Neural progenitor cell (in vitro differentiated cells): ENCODE results near the gene KCNH2. TPM values are rescaled to one million over a fixed set of nuclear protein-coding genes. Genes with fewer than 3 reads are reported as not detected.
A peak's percentile ranks its signal among the peaks of the same experiment; 100 is the strongest.

Experiments
- DNase-seq: peaks from one replicate; pipeline ENCODE4 v3.0.0-alpha.2; 2016; ENCODE audit warnings: low spot score
- H2AFZ ChIP-seq: fragments of 200-600 bp; sonication (generic); replicated peaks from 2 replicates; pipeline ENCODE4 v1.6.1; 2016; ENCODE audit warnings: antibody characterized with exemption
- H3F3A ChIP-seq: fragments of 200-600 bp; sonication (generic); 2 replicates; pipeline ENCODE4 v1.6.1; 2016; ENCODE audit warnings: antibody characterized with exemption, low read depth
- H3K27ac ChIP-seq: fragments of 200-600 bp; sonication (generic); 2 replicates; pipeline ENCODE4 v1.5.1; 2016; ENCODE audit warnings: mild to moderate bottlenecking
- H3K27me3 ChIP-seq: fragments of 200-600 bp; sonication (generic); 2 replicates; pipeline ENCODE4 v1.6.1; 2016; ENCODE audit warnings: mild to moderate bottlenecking, moderate library complexity
- H3K36me3 ChIP-seq: fragments of 200-600 bp; sonication (generic); 2 replicates; pipeline ENCODE4 v1.5.1; 2016
- H3K4me1 ChIP-seq: fragments of 200-600 bp; sonication (generic); 2 replicates; pipeline ENCODE4 v1.6.1; 2016; ENCODE audit warnings: mixed run types
- H3K4me2 ChIP-seq: fragments of 200-600 bp; sonication (generic); 2 replicates; pipeline ENCODE4 v1.6.1; 2016
- H3K4me3 ChIP-seq: fragments of 200-600 bp; sonication (generic); 2 replicates; pipeline ENCODE4 v1.5.1; 2016
- H3K79me2 ChIP-seq: fragments of 200-600 bp; sonication (generic); 2 replicates; pipeline ENCODE4 v1.6.1; 2016; ENCODE audit warnings: low read depth
- H3K9ac ChIP-seq: fragments of 200-600 bp; sonication (generic); 2 replicates; pipeline ENCODE4 v1.6.1; 2016
- H3K9me3 ChIP-seq: fragments of 200-600 bp; sonication (generic); 2 replicates; pipeline ENCODE4 v1.5.1; 2016; ENCODE audit warnings: low read depth
- H4K20me1 ChIP-seq: fragments of 200-600 bp; sonication (generic); 2 replicates; pipeline ENCODE4 v1.6.1; 2016; ENCODE audit warnings: low read depth
- H3K27ac Mint-ChIP-seq: 3 replicates; pipeline ENCODE4 v1.8.0; 2021; ENCODE audit warnings: mixed read lengths
- H3K27me3 Mint-ChIP-seq: 2 replicates; pipeline ENCODE4 v1.8.0; 2022; ENCODE audit warnings: low read depth, mild to moderate bottlenecking, inconsistent platforms, moderate library complexity, mixed read lengths; ENCODE audit not compliant: insufficient read depth
- H3K36me3 Mint-ChIP-seq: 3 replicates; pipeline ENCODE4 v1.8.0; 2021; ENCODE audit warnings: mixed read lengths
- H3K4me1 Mint-ChIP-seq: 3 replicates; pipeline ENCODE4 v1.8.0; 2021; ENCODE audit warnings: mixed read lengths
- H3K4me3 Mint-ChIP-seq: 3 replicates; pipeline ENCODE4 v1.8.0; 2021; ENCODE audit warnings: mild to moderate bottlenecking, moderate library complexity, mixed read lengths
- H3K9me3 Mint-ChIP-seq: 3 replicates; pipeline ENCODE4 v1.8.0; 2020; ENCODE audit warnings: mixed read lengths
- CTCF ChIP-seq: fragments of 200-600 bp; sonication (generic); IDR thresholded peaks from 2 replicates; pipeline ENCODE4 v1.5.1; 2017; ENCODE audit warnings: antibody characterized with exemption, mild to moderate bottlenecking
- EZH2 ChIP-seq: fragments of 200-600 bp; sonication (generic); IDR thresholded peaks from 2 replicates; pipeline ENCODE4 v1.6.1; 2017; ENCODE audit warnings: antibody characterized with exemption, mild to moderate bottlenecking, moderate library complexity
- EZH2phosphoT487 ChIP-seq: fragments of 200-600 bp; sonication (generic); IDR thresholded peaks from 2 replicates; pipeline ENCODE4 v1.6.1; 2017; ENCODE audit warnings: antibody characterized with exemption
- total RNA-seq: library from RNA; depleted of rRNA; stranded (reverse); fragments of >200 nt; gene quantifications from 2 replicates; pipeline ENCODE4 v1.2.3, GENCODE V29; 2015; ENCODE audit warnings: low replicate concordance

Gene KCNH2
- total RNA-seq, 1 donor from 2014 or later = 2.6 TPM

GRCh38 chr7:150974468-150975391, 3.4 kb downstream of the KCNH2 start:
- Histone ChIP-seq H3K27ac (no peak overlapping the region), H4K20me1 (peaks cover 20% of the 10 kb centered on the region), H3K9me3 (no peaks in the 10 kb centered on the region), H3K9ac (no peak overlapping the region), H3F3A (peaks cover 35% of the 10 kb centered on the region), H2AFZ (peak overlapping the region; percentile 97), H3K4me2 (peak overlapping the region; percentile 94), H3K4me1 (peaks cover 62% of the 10 kb centered on the region), H3K79me2 (no peaks in the 10 kb centered on the region), H3K36me3 (no peaks in the 10 kb centered on the region), H3K4me3 (peak overlapping the region; percentile 71), H3K27me3 (peaks cover 47% of the 10 kb centered on the region)
- H3K4me3 Mint-ChIP-seq = peak overlapping the region; percentile 85
- DNase-seq = peak; percentile 71
- H3K27me3 Mint-ChIP-seq = peaks cover 20% of the 10 kb centered on the region
- TF ChIP-seq EZH2phosphoT487 = no peak
- peak; percentile 47 for TF ChIP-seq CTCF
- no peaks in the 10 kb centered on the region for H3K9me3 Mint-ChIP-seq
- peaks cover 2% of the 10 kb centered on the region for H3K36me3 Mint-ChIP-seq
- no peak overlapping the region for H3K27ac Mint-ChIP-seq
- H3K4me1 Mint-ChIP-seq = peaks cover 54% of the 10 kb centered on the region

GRCh38 chr7:150973571-150974451, 4.3 kb downstream of the KCNH2 start:
- Histone ChIP-seq H3K27ac (no peak overlapping the region), H3K4me3 (peak overlapping the region; percentile 71), H3K4me2 (peak overlapping the region; percentile 94), H3K9ac (no peak overlapping the region), H3K9me3 (no peaks in the 10 kb centered on the region), H2AFZ (no peak overlapping the region), H4K20me1 (peaks cover 20% of the 10 kb centered on the region), H3K4me1 (peaks cover 64% of the 10 kb centered on the region), H3F3A (peaks cover 26% of the 10 kb centered on the region), H3K36me3 (no peaks in the 10 kb centered on the region), H3K27me3 (peaks cover 47% of the 10 kb centered on the region), H3K79me2 (no peaks in the 10 kb centered on the region)
- Mint-ChIP-seq H3K27ac (no peak overlapping the region), H3K36me3 (peaks cover 2% of the 10 kb centered on the region), H3K27me3 (peaks cover 19% of the 10 kb centered on the region), H3K9me3 (no peaks in the 10 kb centered on the region), H3K4me1 (peaks cover 54% of the 10 kb centered on the region), H3K4me3 (peak overlapping the region; percentile 77)
- DNase-seq = no peak
- TF ChIP-seq EZH2 (no peak), EZH2phosphoT487 (no peak), CTCF (no peak)

- TF ChIP-seq EZH2 (no peak), EZH2phosphoT487 (no peak), CTCF (no peak)
Measured at GRCh38 chr7:150972741-150973140, 5.4 kb downstream of the KCNH2 start.

More at GRCh38 chr7:150972741-150973140, 5.4 kb downstream of the KCNH2 start:
- no peak overlapping the region for H3K4me3 ChIP-seq
- H3K4me1 ChIP-seq = peaks cover 68% of the 10 kb centered on the region
- no peaks in the 10 kb centered on the region for H3K9me3 ChIP-seq
- peaks cover 22% of the 10 kb centered on the region for H3F3A ChIP-seq
- DNase-seq = no peak
- H4K20me1 ChIP-seq = peaks cover 20% of the 10 kb centered on the region
- H3K27me3 Mint-ChIP-seq = peaks cover 17% of the 10 kb centered on the region
- H3K4me1 Mint-ChIP-seq = peaks cover 54% of the 10 kb centered on the region
- H3K27me3 ChIP-seq = peaks cover 47% of the 10 kb centered on the region
- H3K9ac ChIP-seq = no peak overlapping the region
- H2AFZ ChIP-seq = no peak overlapping the region
- H3K79me2 ChIP-seq = no peaks in the 10 kb centered on the region
- no peak overlapping the region for H3K27ac ChIP-seq
- H3K4me2 ChIP-seq = no peak overlapping the region
- H3K9me3 Mint-ChIP-seq = no peaks in the 10 kb centered on the region
- no peak overlapping the region for H3K27ac Mint-ChIP-seq
- H3K4me3 Mint-ChIP-seq = no peak overlapping the region
- no peaks in the 10 kb centered on the region for H3K36me3 ChIP-seq
- H3K36me3 Mint-ChIP-seq = peaks cover 2% of the 10 kb centered on the region
